Measurements from ENCODE around the gene NKIRAS2.

The NKIRAS2 gene

GRCh38 chr17:42055027-42055426 lies 35.1 kb downstream of the NKIRAS2 start:
- DNase-seq (ENCODE audit: low read depth in 2 of 2): no peak

- no peak for DNase-seq (ENCODE audit: low read depth in 2 of 2)
Measured at GRCh38 chr17:42055496-42055895, 35.6 kb downstream of the NKIRAS2 start.

- no peak for DNase-seq (ENCODE audit: low read depth in 2 of 2)
Measured at GRCh38 chr17:42056635-42057034, 36.7 kb downstream of the NKIRAS2 start.

- no peak for DNase-seq (ENCODE audit: low read depth in 2 of 2)
Measured at GRCh38 chr17:42058063-42058462, 38.2 kb downstream of the NKIRAS2 start.

- no peak for DNase-seq (ENCODE audit: low read depth in 2 of 2)
Measured at GRCh38 chr17:42059815-42060214, 39.9 kb downstream of the NKIRAS2 start.

- DNase-seq (ENCODE audit: low read depth in 2 of 2): no peak
Measured at GRCh38 chr17:42060231-42060630, 40.3 kb downstream of the NKIRAS2 start.

- DNase-seq (ENCODE audit: low read depth in 2 of 2): no peak
Measured at GRCh38 chr17:42061646-42062487, 42.0 kb downstream of the NKIRAS2 start.

- no peak for DNase-seq (ENCODE audit: low read depth in 2 of 2)
Measured at GRCh38 chr17:42062681-42063080, 42.8 kb downstream of the NKIRAS2 start.

- DNase-seq (ENCODE audit: low read depth in 2 of 2): no peak
Measured at GRCh38 chr17:42065201-42065600, 45.3 kb downstream of the NKIRAS2 start.

GRCh38 chr17:42067371-42068091 lies 47.6 kb downstream of the NKIRAS2 start:
- peak; percentile 63 to 69 for DNase-seq (ENCODE audit: low read depth in 2 of 2)

- DNase-seq (ENCODE audit: low read depth in 2 of 2): no peak
Measured at GRCh38 chr17:42068979-42069378, 49.1 kb downstream of the NKIRAS2 start.

GRCh38 chr17:42071810-42072209 lies 51.9 kb downstream of the NKIRAS2 start:
- DNase-seq (ENCODE audit: low read depth in 2 of 2): no peak

- DNase-seq (ENCODE audit: low read depth in 2 of 2): no peak
Measured at GRCh38 chr17:42072323-42073187, 52.7 kb downstream of the NKIRAS2 start.

Measured in stimulated activated CD4-positive, alpha-beta T cell treated with anti-CD3 and anti-CD28 coated beads, Interleukin-1b, Interleukin-23, amount 100 ng/mL, for 4 hours (primary cell).